A673 (cell line): ENCODE results near the gene GSDME. TPM values are rescaled to one million over a fixed set of nuclear protein-coding genes. Genes with fewer than 3 reads are reported as not detected.

Experiments used
- BruUV-seq: library from RNA; stranded (reverse); fragments of 400-500 nt; replicated peaks from 2 replicates; lab custom pipeline; 2021; lab: Mats Ljungman, UMichigan
- CTCF ChIA-PET: fragments of 300-600 bp; sonication (Branson Sonifier 250); formaldehyde crosslinking; loops from one replicate; lab custom pipeline; 2022; ENCODE audit warnings: antibody characterized with exemption; lab: Charles Lee
- POLR2A ChIA-PET: fragments of 300-600 bp; sonication (Branson Sonifier 250); formaldehyde crosslinking; loops from one replicate; lab custom pipeline; 2022; ENCODE audit warnings: antibody characterized with exemption; ENCODE audit not compliant: low non-redundant PET; lab: Charles Lee
- DNase-seq: peaks from one replicate; pipeline ENCODE4 v3.0.0-alpha.2; 2015; ENCODE audit warnings: low spot score
- H3K27ac ChIP-seq: fragments of 200-600 bp; sonication (generic); 2 replicates; pipeline ENCODE4 v1.5.1; 2016; ENCODE audit warnings: mixed run types, low read depth, mild to moderate bottlenecking, mixed read lengths, antibody characterized with exemption, low read length; ENCODE audit not compliant: poor library complexity, severe bottlenecking
- H3K27me3 ChIP-seq: fragments of 200-600 bp; sonication (generic); replicated peaks from 2 replicates; pipeline ENCODE4 v1.6.1; 2017; ENCODE audit warnings: mixed run types, low read depth, mild to moderate bottlenecking, mixed read lengths, antibody characterized with exemption, low read length; ENCODE audit not compliant: insufficient read depth, poor library complexity
- H3K36me3 ChIP-seq: fragments of 200-600 bp; sonication (generic); 2 replicates; pipeline ENCODE4 v1.6.1; 2016; ENCODE audit warnings: mixed run types, mild to moderate bottlenecking, mixed read lengths, antibody characterized with exemption, low read length; ENCODE audit not compliant: insufficient read depth, poor library complexity, severe bottlenecking
- H3K4me1 ChIP-seq: fragments of 200-600 bp; sonication (generic); 2 replicates; pipeline ENCODE4 v1.6.1; 2017; ENCODE audit warnings: mixed run types, mild to moderate bottlenecking, mixed read lengths, antibody characterized with exemption, low read length; ENCODE audit not compliant: insufficient read depth, poor library complexity, severe bottlenecking
- H3K4me3 ChIP-seq: fragments of 200-600 bp; sonication (generic); 2 replicates; pipeline ENCODE4 v1.5.1; 2016; ENCODE audit warnings: low read depth, mixed run types, mild to moderate bottlenecking, mixed read lengths, low read length; ENCODE audit not compliant: poor library complexity, severe bottlenecking
- H3K9me3 ChIP-seq: fragments of 200-600 bp; sonication (generic); 2 replicates; pipeline ENCODE4 v1.6.1; 2016; ENCODE audit warnings: mixed run types, low read depth, mild to moderate bottlenecking, mixed read lengths, antibody characterized with exemption, low read length; ENCODE audit not compliant: poor library complexity, severe bottlenecking
- CTCF ChIP-seq: fragments of 300-800, 200-600 bp; sonication (generic); conservative IDR thresholded peaks from 2 replicates; pipeline ENCODE4 v1.5.1; 2017; ENCODE audit warnings: low read depth, mild to moderate bottlenecking, antibody characterized with exemption, low read length, moderate library complexity, mixed read lengths
- EZH2 ChIP-seq: fragments of 200-600 bp; sonication (generic); IDR thresholded peaks from 2 replicates; pipeline ENCODE4 v1.6.1; 2017; ENCODE audit warnings: borderline replicate concordance, low read depth, mild to moderate bottlenecking, mixed read lengths, antibody characterized with exemption, low read length; ENCODE audit not compliant: poor library complexity, severe bottlenecking
- intact Hi-C: fragments of 100-400 bp; cut with micrococcal nuclease; formaldehyde crosslinking; loops from one replicate; pipeline ENCODE4 v1.10.0; 2022; ENCODE audit not compliant: unreplicated experiment
- total RNA-seq: library from RNA; stranded (reverse); gene quantifications from 2 replicates; pipeline ENCODE4 v1.2.3, GENCODE V29; 2021

The GSDME gene
- total RNA-seq, 1 experiment from 2014 or later: 0.77 TPM

GRCh38 chr7:24725554-24726241 is 31.6 kb downstream of the GSDME start:
- no peak for DNase-seq
- Histone ChIP-seq H3K4me1 (peaks cover 9% of the 10 kb centered on the region), H3K9me3 (no peaks in the 10 kb centered on the region), H3K27me3 (no peaks in the 10 kb centered on the region), H3K4me3 (no peak overlapping the region), H3K27ac (no peak overlapping the region), H3K36me3 (no peaks in the 10 kb centered on the region)
- ChIA-PET CTCF (no interaction called here), POLR2A (no interaction called here)
- intact Hi-C loops: loop anchor here (10.0 kb wide), 1 partner anchor 861 kb away; no protein-coding TSS in a partner anchor
- TF ChIP-seq EZH2 (no peak), CTCF (no peak)
- BruUV-seq: no TSS peak

GRCh38 chr7:24724451-24725190 is 32.6 kb downstream of the GSDME start:
- no peak for DNase-seq
- POLR2A ChIA-PET: no interaction called here
- Histone ChIP-seq H3K36me3 (no peaks in the 10 kb centered on the region), H3K9me3 (no peaks in the 10 kb centered on the region), H3K27me3 (no peaks in the 10 kb centered on the region), H3K4me3 (no peak overlapping the region), H3K27ac (no peak overlapping the region), H3K4me1 (peaks cover 9% of the 10 kb centered on the region)
- intact Hi-C loops: loop anchor here (5.0 to 10.0 kb wide), 2 partner anchors 332 to 860 kb away; no protein-coding TSS in a partner anchor
- CTCF ChIA-PET: no interaction called here
- BruUV-seq: no TSS peak
- TF ChIP-seq EZH2 (no peak), CTCF (no peak)

GRCh38 chr7:24723178-24723530 is 34.1 kb downstream of the GSDME start:
- no peaks in the 10 kb centered on the region for H3K4me1 ChIP-seq
- BruUV-seq: no TSS peak
- no peak overlapping the region for H3K4me3 ChIP-seq
- no peak for TF ChIP-seq EZH2
- no peak for TF ChIP-seq CTCF
- intact Hi-C loops: loop anchor here (5.0 to 10.0 kb wide), 2 partner anchors 331 to 858 kb away; no protein-coding TSS in a partner anchor
- H3K27me3 ChIP-seq: no peaks in the 10 kb centered on the region
- POLR2A ChIA-PET: no interaction called here
- H3K36me3 ChIP-seq: no peaks in the 10 kb centered on the region
- no peaks in the 10 kb centered on the region for H3K9me3 ChIP-seq
- CTCF ChIA-PET: interaction anchor here (0.7 kb wide), 1 partner anchor 89 kb away, joined by 4 read pairs; no protein-coding TSS in a partner anchor
- DNase-seq: no peak
- no peak overlapping the region for H3K27ac ChIP-seq
